ENCODE results near the gene COA8. TPM values are rescaled to one million over a fixed set of nuclear protein-coding genes. Genes with fewer than 3 reads are reported as not detected.

Gene COA8
- total and polyA plus RNA-seq, 2 of the 13 experiments (the other 11 are each of a cell fraction or from before 2014, with no cell fraction given) = 10.9 to 25.1 TPM

- TF ChIP-seq MYNN (CRISPR knock-in tag; IDR thresholded peaks at IDR 0.05; ENCODE audit: low read depth) = no peak
- no peak for TF ChIP-seq ATF2 (CRISPR knock-in tag; IDR thresholded peaks at IDR 0.05)
- no peak for TF ChIP-seq ZSCAN31 (CRISPR knock-in tag; IDR thresholded peaks at IDR 0.05; ENCODE audit: low read depth)
- no peak for TF ChIP-seq ZNF616 (CRISPR knock-in tag; IDR thresholded peaks at IDR 0.05; ENCODE audit: low read depth)
- no peak for TF ChIP-seq ZNF790 (CRISPR knock-in tag; IDR thresholded peaks at IDR 0.05; ENCODE audit: borderline replicate concordance)
- no peak for TF ChIP-seq MXD4 (CRISPR knock-in tag; IDR thresholded peaks at IDR 0.05)
- no peak for TF ChIP-seq ZMYM2 (CRISPR knock-in tag; IDR thresholded peaks at IDR 0.05)
- no peak for TF ChIP-seq ZNF343 (CRISPR knock-in tag; IDR thresholded peaks at IDR 0.05)
- TF ChIP-seq E2F5 (CRISPR knock-in tag; conservative IDR thresholded peaks at IDR 0.05) = no peak
- no peak for TF ChIP-seq ZNF441 (CRISPR knock-in tag; IDR thresholded peaks at IDR 0.05; ENCODE audit: borderline replicate concordance)
- TF ChIP-seq ZBTB39 (CRISPR knock-in tag; IDR thresholded peaks at IDR 0.05) = no peak
- TF ChIP-seq ZC3H13 (CRISPR knock-in tag; IDR thresholded peaks at IDR 0.05) = no peak
- TF ChIP-seq DZIP1 (CRISPR knock-in tag; IDR thresholded peaks at IDR 0.05) = no peak
- TF ChIP-seq RXRA (CRISPR knock-in tag; IDR thresholded peaks at IDR 0.05) = no peak
- no peak for TF ChIP-seq CSRNP2 (CRISPR knock-in tag; conservative IDR thresholded peaks at IDR 0.05; ENCODE audit: low read depth)
- no peak for TF ChIP-seq NFIC (IDR thresholded peaks at IDR 0.05; ENCODE audit: low read length)
- TF ChIP-seq MLLT10 (CRISPR knock-in tag; IDR thresholded peaks at IDR 0.05) = no peak
- 0 out of 2 replicates have a peak, but pooled peaks have one; percentile 15 for TF ChIP-seq ZNF451 (CRISPR knock-in tag; IDR thresholded peaks at IDR 0.05)
- TF ChIP-seq ERF (CRISPR knock-in tag; IDR thresholded peaks at IDR 0.05) = no peak
- no peak for TF ChIP-seq ZC3H4 (CRISPR knock-in tag; IDR thresholded peaks at IDR 0.05; ENCODE audit: borderline replicate concordance)
- TF ChIP-seq NAIF1 (CRISPR knock-in tag; IDR thresholded peaks at IDR 0.05; ENCODE audit: borderline replicate concordance) = no peak
- TF ChIP-seq ZNF713 (CRISPR knock-in tag; IDR thresholded peaks at IDR 0.05) = no peak
These were observed 34.6 kb upstream of the COA8 start (continued) for GRCh38 chr14:103528146-103528586.

All from HepG2 (cell line).